Measurements from ENCODE around the gene PDE4D.

The PDE4D gene

GRCh38 chr5:59341760-59342159 lies 551.8 kb downstream of the PDE4D start:
- H3K27ac ChIP-seq: no peak overlapping the region
- TF ChIP-seq CTCF (IDR thresholded peaks at IDR 0.05; ENCODE audit: low read depth, low read length): no peak
- no peaks in the 10 kb centered on the region for H3K9me3 ChIP-seq (ENCODE audit: severe bottlenecking)
- no peak overlapping the region for H3K4me3 ChIP-seq (ENCODE audit: low read depth, low read length)
- DNase-seq: no peak
- no peaks in the 10 kb centered on the region for H3K36me3 ChIP-seq
- H3K27me3 ChIP-seq (ENCODE audit: insufficient read depth, low read depth, severe bottlenecking): no peaks in the 10 kb centered on the region

- no peak for TF ChIP-seq CTCF (IDR thresholded peaks at IDR 0.05; ENCODE audit: low read depth, low read length)
- no peak overlapping the region for H3K4me3 ChIP-seq (ENCODE audit: low read depth, low read length)
- H3K9me3 ChIP-seq (ENCODE audit: severe bottlenecking): no peaks in the 10 kb centered on the region
- H3K36me3 ChIP-seq: no peaks in the 10 kb centered on the region
- H3K27me3 ChIP-seq (ENCODE audit: insufficient read depth, low read depth, severe bottlenecking): no peaks in the 10 kb centered on the region
- DNase-seq: no peak
- H3K27ac ChIP-seq: no peak overlapping the region
Measured at GRCh38 chr5:59341155-59341554, 552.4 kb downstream of the PDE4D start.

- no peak overlapping the region for H3K4me3 ChIP-seq (ENCODE audit: low read depth, low read length)
- H3K36me3 ChIP-seq: no peaks in the 10 kb centered on the region
- no peak overlapping the region for H3K27ac ChIP-seq
- TF ChIP-seq CTCF (IDR thresholded peaks at IDR 0.05; ENCODE audit: low read depth, low read length): no peak
- H3K9me3 ChIP-seq (ENCODE audit: severe bottlenecking): no peaks in the 10 kb centered on the region
- no peak for DNase-seq
- no peaks in the 10 kb centered on the region for H3K27me3 ChIP-seq (ENCODE audit: insufficient read depth, low read depth, severe bottlenecking)
Measured at GRCh38 chr5:59340637-59341036, 552.9 kb downstream of the PDE4D start.

GRCh38 chr5:59337240-59337639 lies 556.3 kb downstream of the PDE4D start:
- no peak overlapping the region for H3K4me3 ChIP-seq (ENCODE audit: low read depth, low read length)
- DNase-seq: no peak
- no peaks in the 10 kb centered on the region for H3K27me3 ChIP-seq (ENCODE audit: insufficient read depth, low read depth, severe bottlenecking)
- H3K27ac ChIP-seq: no peak overlapping the region
- H3K9me3 ChIP-seq (ENCODE audit: severe bottlenecking): no peaks in the 10 kb centered on the region
- no peak for TF ChIP-seq CTCF (IDR thresholded peaks at IDR 0.05; ENCODE audit: low read depth, low read length)
- no peaks in the 10 kb centered on the region for H3K36me3 ChIP-seq

- no peak for TF ChIP-seq CTCF (IDR thresholded peaks at IDR 0.05; ENCODE audit: low read depth, low read length)
- no peaks in the 10 kb centered on the region for H3K27me3 ChIP-seq (ENCODE audit: insufficient read depth, low read depth, severe bottlenecking)
- DNase-seq: no peak
- no peak overlapping the region for H3K4me3 ChIP-seq (ENCODE audit: low read depth, low read length)
- no peak overlapping the region for H3K27ac ChIP-seq
- H3K36me3 ChIP-seq: no peaks in the 10 kb centered on the region
- no peaks in the 10 kb centered on the region for H3K9me3 ChIP-seq (ENCODE audit: severe bottlenecking)
Measured at GRCh38 chr5:59335544-59335943, 558.0 kb downstream of the PDE4D start.

- Histone ChIP-seq H3K27me3 (ENCODE audit: insufficient read depth, low read depth, severe bottlenecking) (no peaks in the 10 kb centered on the region), H3K4me3 (ENCODE audit: low read depth, low read length) (no peak overlapping the region), H3K27ac (no peak overlapping the region), H3K9me3 (ENCODE audit: severe bottlenecking) (no peaks in the 10 kb centered on the region), H3K36me3 (no peaks in the 10 kb centered on the region)
- no peak for TF ChIP-seq CTCF (IDR thresholded peaks at IDR 0.05; ENCODE audit: low read depth, low read length)
- no peak for DNase-seq
Measured at GRCh38 chr5:59333416-59333815, 560.1 kb downstream of the PDE4D start.
